ENCODE measurements around the gene NTRK2.

Gene NTRK2

DNA sequence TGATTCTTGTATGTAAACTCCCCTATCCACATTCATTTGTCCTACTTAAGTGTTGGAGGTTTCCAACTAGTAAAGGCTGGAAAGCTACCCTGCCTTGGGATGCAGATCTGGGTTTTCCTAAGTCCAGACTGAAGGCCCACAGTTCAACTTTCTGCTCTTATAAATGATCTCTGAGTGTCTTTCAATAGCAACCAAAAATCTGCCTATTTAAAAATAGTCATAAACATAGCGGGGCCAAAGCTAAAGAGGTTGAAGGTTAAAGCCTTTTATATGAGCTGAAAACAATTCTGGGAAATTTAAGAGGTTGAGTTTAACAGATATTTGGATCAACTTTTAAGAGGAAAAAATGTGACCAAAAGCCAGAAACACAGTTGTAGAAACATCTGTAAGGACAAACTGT, 87.2 kb downstream of the NTRK2 start:
- H3K27ac ChIP-seq (ENCODE audit: extremely low read depth, low read depth, low read length) = no peak overlapping the region
- H3K36me3 ChIP-seq (ENCODE audit: control insufficient read depth in 2 of 2, insufficient read depth in 1 of 2, low read length in 2 of 2) = no peaks in the 10 kb centered on the region
- ChIA-PET CTCF (interaction anchor here (0.7 to 0.9 kb wide), 2 partner anchors 59 to 584 kb away, joined by 3 read pairs; no protein-coding TSS in a partner anchor), POLR2A (no interaction called here)
- no peaks in the 10 kb centered on the region for H3K9me3 ChIP-seq (ENCODE audit: control insufficient read depth, insufficient read depth, low read depth, low read length)
- H3K4me3 ChIP-seq (ENCODE audit: low read depth, low read length) = no peak overlapping the region
- TF ChIP-seq ZNF596 (tag by site-specific recombination; IDR thresholded peaks at IDR 0.05) (no peak), SP3 (tag by site-specific recombination; IDR thresholded peaks at IDR 0.05) (no peak), ZNF514 (tag by site-specific recombination; IDR thresholded peaks at IDR 0.05) (no peak), ZNF114 (tag by site-specific recombination; IDR thresholded peaks at IDR 0.05) (no peak), ZNF654 (tag by site-specific recombination; IDR thresholded peaks at IDR 0.05; ENCODE audit: low read depth) (no peak), KLF1 (tag by site-specific recombination; IDR thresholded peaks at IDR 0.05) (no peak), GLIS2 (tag by site-specific recombination; IDR thresholded peaks at IDR 0.05) (no peak), GLI4 (tag by site-specific recombination; IDR thresholded peaks at IDR 0.05) (no peak), ZNF585B (tag by site-specific recombination; IDR thresholded peaks at IDR 0.05) (no peak), ZNF335 (tag by site-specific recombination; conservative IDR thresholded peaks at IDR 0.05) (no peak), ZNF354C (tag by site-specific recombination; IDR thresholded peaks at IDR 0.05; ENCODE audit: borderline replicate concordance, low read depth) (no peak)
- TF ChIP-seq, protein P1, sequence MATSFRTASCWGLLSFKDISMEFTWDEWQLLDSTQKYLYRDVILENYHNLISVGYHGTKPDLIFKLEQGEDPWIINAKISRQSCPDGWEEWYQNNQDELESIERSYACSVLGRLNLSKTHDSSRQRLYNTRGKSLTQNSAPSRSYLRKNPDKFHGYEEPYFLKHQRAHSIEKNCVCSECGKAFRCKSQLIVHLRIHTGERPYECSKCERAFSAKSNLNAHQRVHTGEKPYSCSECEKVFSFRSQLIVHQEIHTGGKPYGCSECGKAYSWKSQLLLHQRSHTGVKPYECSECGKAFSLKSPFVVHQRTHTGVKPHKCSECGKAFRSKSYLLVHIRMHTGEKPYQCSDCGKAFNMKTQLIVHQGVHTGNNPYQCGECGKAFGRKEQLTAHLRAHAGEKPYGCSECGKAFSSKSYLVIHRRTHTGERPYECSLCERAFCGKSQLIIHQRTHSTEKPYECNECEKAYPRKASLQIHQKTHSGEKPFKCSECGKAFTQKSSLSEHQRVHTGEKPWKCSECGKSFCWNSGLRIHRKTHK (tag by site-specific recombination; IDR thresholded peaks at IDR 0.05) = no peak
- TF ChIP-seq, protein P2, sequence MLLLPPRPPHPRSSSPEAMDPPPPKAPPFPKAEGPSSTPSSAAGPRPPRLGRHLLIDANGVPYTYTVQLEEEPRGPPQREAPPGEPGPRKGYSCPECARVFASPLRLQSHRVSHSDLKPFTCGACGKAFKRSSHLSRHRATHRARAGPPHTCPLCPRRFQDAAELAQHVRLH (tag by site-specific recombination; IDR thresholded peaks at IDR 0.05) = no peak
- H3K4me1 ChIP-seq (ENCODE audit: control insufficient read depth, insufficient read depth, low read length) = no peaks in the 10 kb centered on the region

DNA sequence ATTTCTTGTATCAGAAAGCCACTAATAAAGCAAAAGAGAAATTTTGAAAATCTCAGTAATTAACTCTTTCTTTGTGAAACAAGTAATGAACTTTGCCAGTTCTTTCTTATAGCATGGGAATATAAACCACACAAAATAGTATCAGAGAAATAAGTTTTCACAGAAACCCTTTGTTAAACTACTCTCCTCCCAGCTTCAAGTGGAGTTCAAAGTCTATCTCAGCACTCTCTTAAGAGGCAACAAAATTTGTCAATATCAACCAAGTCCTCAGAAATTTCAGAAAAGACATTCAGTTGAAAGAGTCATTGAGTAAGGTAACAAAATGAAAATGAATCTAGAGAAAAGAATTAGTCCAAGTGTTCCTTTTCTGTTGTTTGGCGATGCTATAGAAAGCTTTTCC, 89.3 kb downstream of the NTRK2 start:
- ChIA-PET POLR2A (no interaction called here), CTCF (interaction anchor here (0.7 to 1.3 kb wide), 2 partner anchors 23 to 1469 kb away, joined by 3 read pairs; no protein-coding TSS in a partner anchor)
- Histone ChIP-seq H3K9me3 (ENCODE audit: control insufficient read depth, insufficient read depth, low read depth, low read length) (no peaks in the 10 kb centered on the region), H3K27ac (ENCODE audit: extremely low read depth, low read depth, low read length) (no peak overlapping the region), H3K4me1 (ENCODE audit: control insufficient read depth, insufficient read depth, low read length) (no peaks in the 10 kb centered on the region), H3K4me3 (ENCODE audit: low read depth, low read length) (no peak overlapping the region), H3K36me3 (ENCODE audit: control insufficient read depth in 2 of 2, insufficient read depth in 1 of 2, low read length in 2 of 2) (no peaks in the 10 kb centered on the region)
- TF ChIP-seq ZNF510 (tag by site-specific recombination; IDR thresholded peaks at IDR 0.05; ENCODE audit: insufficient replicate concordance) (no peak), ZXDB (tag by site-specific recombination; IDR thresholded peaks at IDR 0.05) (no peak), ZNF777 (tag by site-specific recombination; IDR thresholded peaks at IDR 0.05; ENCODE audit: borderline replicate concordance) (no peak), ZNF324 (tag by site-specific recombination; IDR thresholded peaks at IDR 0.05) (no peak), ZNF830 (tag by site-specific recombination; IDR thresholded peaks at IDR 0.05; ENCODE audit: low read depth) (no peak), ZNF274 (IDR thresholded peaks at IDR 0.05; ENCODE audit: low read length) (no peak), ZNF274 (tag by site-specific recombination; IDR thresholded peaks at IDR 0.05; ENCODE audit: borderline replicate concordance) (no peak), WT1 (tag by site-specific recombination; IDR thresholded peaks at IDR 0.05) (no peak)
- TF ChIP-seq, protein P3, sequence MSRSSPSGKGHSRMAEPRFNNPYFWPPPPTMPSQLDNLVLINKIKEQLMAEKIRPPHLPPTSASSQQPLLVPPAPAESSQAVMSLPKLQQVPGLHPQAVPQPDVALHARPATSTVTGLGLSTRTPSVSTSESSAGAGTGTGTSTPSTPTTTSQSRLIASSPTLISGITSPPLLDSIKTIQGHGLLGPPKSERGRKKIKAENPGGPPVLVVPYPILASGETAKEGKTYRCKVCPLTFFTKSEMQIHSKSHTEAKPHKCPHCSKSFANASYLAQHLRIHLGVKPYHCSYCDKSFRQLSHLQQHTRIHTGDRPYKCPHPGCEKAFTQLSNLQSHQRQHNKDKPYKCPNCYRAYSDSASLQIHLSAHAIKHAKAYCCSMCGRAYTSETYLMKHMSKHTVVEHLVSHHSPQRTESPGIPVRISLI (tag by site-specific recombination; IDR thresholded peaks at IDR 0.05) = no peak
- TF ChIP-seq, protein P4, sequence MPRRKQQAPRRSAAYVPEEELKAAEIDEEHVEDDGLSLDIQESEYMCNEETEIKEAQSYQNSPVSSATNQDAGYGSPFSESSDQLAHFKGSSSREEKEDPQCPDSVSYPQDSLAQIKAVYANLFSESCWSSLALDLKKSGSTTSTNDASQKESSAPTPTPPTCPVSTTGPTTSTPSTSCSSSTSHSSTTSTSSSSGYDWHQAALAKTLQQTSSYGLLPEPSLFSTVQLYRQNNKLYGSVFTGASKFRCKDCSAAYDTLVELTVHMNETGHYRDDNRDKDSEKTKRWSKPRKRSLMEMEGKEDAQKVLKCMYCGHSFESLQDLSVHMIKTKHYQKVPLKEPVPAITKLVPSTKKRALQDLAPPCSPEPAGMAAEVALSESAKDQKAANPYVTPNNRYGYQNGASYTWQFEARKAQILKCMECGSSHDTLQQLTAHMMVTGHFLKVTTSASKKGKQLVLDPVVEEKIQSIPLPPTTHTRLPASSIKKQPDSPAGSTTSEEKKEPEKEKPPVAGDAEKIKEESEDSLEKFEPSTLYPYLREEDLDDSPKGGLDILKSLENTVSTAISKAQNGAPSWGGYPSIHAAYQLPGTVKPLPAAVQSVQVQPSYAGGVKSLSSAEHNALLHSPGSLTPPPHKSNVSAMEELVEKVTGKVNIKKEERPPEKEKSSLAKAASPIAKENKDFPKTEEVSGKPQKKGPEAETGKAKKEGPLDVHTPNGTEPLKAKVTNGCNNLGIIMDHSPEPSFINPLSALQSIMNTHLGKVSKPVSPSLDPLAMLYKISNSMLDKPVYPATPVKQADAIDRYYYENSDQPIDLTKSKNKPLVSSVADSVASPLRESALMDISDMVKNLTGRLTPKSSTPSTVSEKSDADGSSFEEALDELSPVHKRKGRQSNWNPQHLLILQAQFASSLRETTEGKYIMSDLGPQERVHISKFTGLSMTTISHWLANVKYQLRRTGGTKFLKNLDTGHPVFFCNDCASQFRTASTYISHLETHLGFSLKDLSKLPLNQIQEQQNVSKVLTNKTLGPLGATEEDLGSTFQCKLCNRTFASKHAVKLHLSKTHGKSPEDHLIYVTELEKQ (tag by site-specific recombination; IDR thresholded peaks at IDR 0.05; ENCODE audit: borderline replicate concordance) = no peak
- TF ChIP-seq, protein P5, sequence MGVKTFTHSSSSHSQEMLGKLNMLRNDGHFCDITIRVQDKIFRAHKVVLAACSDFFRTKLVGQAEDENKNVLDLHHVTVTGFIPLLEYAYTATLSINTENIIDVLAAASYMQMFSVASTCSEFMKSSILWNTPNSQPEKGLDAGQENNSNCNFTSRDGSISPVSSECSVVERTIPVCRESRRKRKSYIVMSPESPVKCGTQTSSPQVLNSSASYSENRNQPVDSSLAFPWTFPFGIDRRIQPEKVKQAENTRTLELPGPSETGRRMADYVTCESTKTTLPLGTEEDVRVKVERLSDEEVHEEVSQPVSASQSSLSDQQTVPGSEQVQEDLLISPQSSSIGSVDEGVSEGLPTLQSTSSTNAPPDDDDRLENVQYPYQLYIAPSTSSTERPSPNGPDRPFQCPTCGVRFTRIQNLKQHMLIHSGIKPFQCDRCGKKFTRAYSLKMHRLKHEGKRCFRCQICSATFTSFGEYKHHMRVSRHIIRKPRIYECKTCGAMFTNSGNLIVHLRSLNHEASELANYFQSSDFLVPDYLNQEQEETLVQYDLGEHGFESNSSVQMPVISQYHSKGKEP (tag by site-specific recombination; IDR thresholded peaks at IDR 0.05) = no peak
- TF ChIP-seq, protein P6, sequence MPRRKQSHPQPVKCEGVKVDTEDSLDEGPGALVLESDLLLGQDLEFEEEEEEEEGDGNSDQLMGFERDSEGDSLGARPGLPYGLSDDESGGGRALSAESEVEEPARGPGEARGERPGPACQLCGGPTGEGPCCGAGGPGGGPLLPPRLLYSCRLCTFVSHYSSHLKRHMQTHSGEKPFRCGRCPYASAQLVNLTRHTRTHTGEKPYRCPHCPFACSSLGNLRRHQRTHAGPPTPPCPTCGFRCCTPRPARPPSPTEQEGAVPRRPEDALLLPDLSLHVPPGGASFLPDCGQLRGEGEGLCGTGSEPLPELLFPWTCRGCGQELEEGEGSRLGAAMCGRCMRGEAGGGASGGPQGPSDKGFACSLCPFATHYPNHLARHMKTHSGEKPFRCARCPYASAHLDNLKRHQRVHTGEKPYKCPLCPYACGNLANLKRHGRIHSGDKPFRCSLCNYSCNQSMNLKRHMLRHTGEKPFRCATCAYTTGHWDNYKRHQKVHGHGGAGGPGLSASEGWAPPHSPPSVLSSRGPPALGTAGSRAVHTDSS (tag by site-specific recombination; IDR thresholded peaks at IDR 0.05) = no peak

All from HEK293 (cell line).